ENCODE measurements around the gene BLTP3A.
"Not testable (repeated sequence)": the region's sequence is repeated elsewhere in the genome, so short reads cannot be mapped to it uniquely, and the experiment has no call there.

The BLTP3A gene

GRCh38 chr6:34791701-34792604 is at the start of gene BLTP3A:
Gene BLTP3A (plus strand): TSS chr6:34792083. CDS start chr6:34792251, 168 bp downstream.
- TF ChIP-seq CTCF (IDR thresholded peaks at IDR 0.05; ENCODE audit: low read depth, low read length) = no peak
- H3K4me3 ChIP-seq (replicated peaks in 1 of 2; ENCODE audit: low read depth in 2 of 2, low read length in 2 of 2) = peak within 1 kb of the TSS; percentile 74 to 77
- DNase-seq (ENCODE audit: low read depth in 2 of 2) = peak; percentile 55 to 65

- no peak overlapping the region for H3K4me3 ChIP-seq (replicated peaks in 1 of 2; ENCODE audit: low read depth in 2 of 2, low read length in 2 of 2)
- no peak for TF ChIP-seq CTCF (IDR thresholded peaks at IDR 0.05; ENCODE audit: low read depth, low read length)
- no peak for DNase-seq (ENCODE audit: low read depth in 2 of 2)
Measured at GRCh38 chr6:34742094-34742493, 49.8 kb upstream of the BLTP3A start.

GRCh38 chr6:34743625-34744293 is 48.1 kb upstream of the BLTP3A start:
- no peak for TF ChIP-seq CTCF (IDR thresholded peaks at IDR 0.05; ENCODE audit: low read depth, low read length)
- no peak for DNase-seq (ENCODE audit: low read depth in 2 of 2)
- no peak overlapping the region for H3K4me3 ChIP-seq (replicated peaks in 1 of 2; ENCODE audit: low read depth in 2 of 2, low read length in 2 of 2)

GRCh38 chr6:34744294-34744647 is 47.6 kb upstream of the BLTP3A start:
- not testable (repeated sequence) for DNase-seq (ENCODE audit: low read depth in 2 of 2)

GRCh38 chr6:34745277-34746103 is 46.4 kb upstream of the BLTP3A start:
- peak; percentile 26 to 31 for DNase-seq (ENCODE audit: low read depth in 2 of 2)
- no peak overlapping the region for H3K4me3 ChIP-seq (replicated peaks in 1 of 2; ENCODE audit: low read depth in 2 of 2, low read length in 2 of 2)
- no peak for TF ChIP-seq CTCF (IDR thresholded peaks at IDR 0.05; ENCODE audit: low read depth, low read length)

More at GRCh38 chr6:34744294-34744647, 47.6 kb upstream of the BLTP3A start:
- H3K4me3 ChIP-seq (replicated peaks in 1 of 2; ENCODE audit: low read depth in 2 of 2, low read length in 2 of 2) = not testable (repeated sequence)

- TF ChIP-seq CTCF (IDR thresholded peaks at IDR 0.05; ENCODE audit: low read depth, low read length) = no peak
- H3K4me3 ChIP-seq (replicated peaks in 1 of 2; ENCODE audit: low read depth in 2 of 2, low read length in 2 of 2) = no peak overlapping the region
- no peak for DNase-seq (ENCODE audit: low read depth in 2 of 2)
Measured at GRCh38 chr6:34746104-34746846, 45.6 kb upstream of the BLTP3A start.

Measured in cardiac fibroblast (primary cell).